Upper lobe of left lung (tissue), 6 donors: Measurements from ENCODE around the gene PARD3B. TPM values are rescaled to one million over a fixed set of nuclear protein-coding genes. Genes with fewer than 3 reads are reported as not detected.

ENCODE experiments used
- ATAC-seq, 2 donors: fragments of 200-7000 bp; cut with Tn5 transposase; one replicate each; pipeline ENCODE4 v1.9.1; 2022; ENCODE audit warnings: mild to moderate bottlenecking in 2 of 2, moderate library complexity in 2 of 2; ENCODE audit not compliant: low FRiP score in 2 of 2
- DNase-seq, 2 donors: peaks; one replicate each; pipeline ENCODE4 v3.0.0-alpha.2; 2019 to 2020
- H3K27ac ChIP-seq, 4 donors: fragments of 200-600 bp; sonication (generic); one replicate each; pipeline ENCODE4 v1.5.1; 2016 to 2019
- H3K27me3 ChIP-seq, 4 donors: fragments of 200-600 bp; sonication (generic); one replicate each; pipeline ENCODE4 v1.5.1; 2017 to 2019
- H3K36me3 ChIP-seq, 4 donors: fragments of 200-600 bp; sonication (generic); one replicate each; pipeline ENCODE4 v1.5.1; 2016 to 2019
- H3K4me1 ChIP-seq, 4 donors: fragments of 200-600 bp; sonication (generic); one replicate each; pipeline ENCODE4 v1.5.1; 2018 to 2019
- H3K4me3 ChIP-seq, 4 donors: fragments of 200-600 bp; sonication (generic); one replicate each; pipeline ENCODE4 v1.5.1; 2017 to 2019; ENCODE audit warnings: mild to moderate bottlenecking in 2 of 4, moderate library complexity in 1 of 4
- H3K9me3 ChIP-seq, 4 donors: fragments of 200-600 bp; sonication (generic); one replicate each; pipeline ENCODE4 v1.5.1; 2018 to 2019
- EP300 ChIP-seq, 4 donors: sonication (generic); formaldehyde crosslinking; IDR thresholded peaks; one replicate each; pipeline ENCODE4 v1.5.1; 2017; ENCODE audit warnings: antibody characterized with exemption in 4 of 4, control low read depth in 2 of 4
- POLR2A ChIP-seq, 4 donors: fragments of 450-650 bp; IDR thresholded peaks; one replicate each; pipeline ENCODE4 v1.5.1; 2016 to 2017; ENCODE audit warnings: antibody characterized with exemption in 4 of 4, mild to moderate bottlenecking in 2 of 4
- POLR2AphosphoS5 ChIP-seq, 2 donors: sonication (generic); formaldehyde crosslinking; IDR thresholded peaks; one replicate each; pipeline ENCODE4 v1.5.1; 2017; ENCODE audit warnings: antibody characterized with exemption in 2 of 2
- WGBS, 2 donors: methylation state at CpG; one replicate each; pipeline ENCODE4 v1.1.5; 2017 to 2018; 5-methylcytosine and 5-hydroxymethylcytosine counted together
- total RNA-seq, 6 donors: library from RNA; depleted of rRNA in 4 of 6; stranded (reverse); fragments of >200 nt in 4 of 6; gene quantifications; one replicate each; pipeline versions ENCODE4 v1.1.0 to v1.2.1, GENCODE V29; 2016 to 2021
- TF ChIP-seq, protein P1 (sequence below), 6 experiments: fragments of 450-650 bp in 4 of 6; fragments of 200-600 bp in 2 of 6; sonication (generic) in 2 of 6; IDR thresholded peaks; one replicate each; pipeline ENCODE4 v1.5.1; 2016 to 2019; ENCODE audit warnings: antibody characterized with exemption in 6 of 6
- donor health status: DM: no; HTN: no; CAD: no; lungs with moderate emphysema.
- donor health status: DM: no; HTN: yes; CAD: no; lungs with severe emphysema.

The PARD3B gene
- total RNA-seq, 6 donors from 2014 or later = 17.8 to 44.9 (median 24.2) TPM

DNA sequence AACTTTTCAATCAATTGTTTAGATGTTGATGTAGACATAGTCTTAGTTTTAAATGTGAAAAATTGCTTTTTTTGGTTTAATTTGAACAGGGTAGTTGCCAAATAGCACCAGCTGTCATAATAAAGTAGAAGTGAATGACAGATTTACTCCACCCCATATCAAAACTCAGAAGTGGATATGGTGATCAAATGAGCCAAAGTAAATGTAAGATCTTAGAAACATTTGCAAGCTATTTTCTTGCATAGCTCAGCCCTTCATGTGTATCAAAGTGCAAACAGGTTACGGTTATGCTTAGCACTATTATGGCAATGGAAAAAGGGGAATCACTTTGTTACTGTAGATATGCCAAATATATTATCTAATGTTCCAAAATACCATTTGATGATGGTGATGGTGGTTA, 596.1 kb downstream of the PARD3B start:
- no peak for TF ChIP-seq POLR2A (IDR thresholded peaks at IDR 0.05)
- no peak for TF ChIP-seq EP300 (IDR thresholded peaks at IDR 0.05)
- TF ChIP-seq, protein P1, sequence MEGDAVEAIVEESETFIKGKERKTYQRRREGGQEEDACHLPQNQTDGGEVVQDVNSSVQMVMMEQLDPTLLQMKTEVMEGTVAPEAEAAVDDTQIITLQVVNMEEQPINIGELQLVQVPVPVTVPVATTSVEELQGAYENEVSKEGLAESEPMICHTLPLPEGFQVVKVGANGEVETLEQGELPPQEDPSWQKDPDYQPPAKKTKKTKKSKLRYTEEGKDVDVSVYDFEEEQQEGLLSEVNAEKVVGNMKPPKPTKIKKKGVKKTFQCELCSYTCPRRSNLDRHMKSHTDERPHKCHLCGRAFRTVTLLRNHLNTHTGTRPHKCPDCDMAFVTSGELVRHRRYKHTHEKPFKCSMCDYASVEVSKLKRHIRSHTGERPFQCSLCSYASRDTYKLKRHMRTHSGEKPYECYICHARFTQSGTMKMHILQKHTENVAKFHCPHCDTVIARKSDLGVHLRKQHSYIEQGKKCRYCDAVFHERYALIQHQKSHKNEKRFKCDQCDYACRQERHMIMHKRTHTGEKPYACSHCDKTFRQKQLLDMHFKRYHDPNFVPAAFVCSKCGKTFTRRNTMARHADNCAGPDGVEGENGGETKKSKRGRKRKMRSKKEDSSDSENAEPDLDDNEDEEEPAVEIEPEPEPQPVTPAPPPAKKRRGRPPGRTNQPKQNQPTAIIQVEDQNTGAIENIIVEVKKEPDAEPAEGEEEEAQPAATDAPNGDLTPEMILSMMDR (IDR thresholded peaks at IDR 0.05) = no peak
- TF ChIP-seq POLR2AphosphoS5 (IDR thresholded peaks at IDR 0.05) = no peak
- Histone ChIP-seq H3K27ac (no peak overlapping the region), H3K4me3 (no peak overlapping the region), H3K36me3 (no peaks in the 10 kb centered on the region), H3K4me1 (no peaks in the 10 kb centered on the region), H3K9me3 (no peaks in the 10 kb centered on the region), H3K27me3 (no peaks in the 10 kb centered on the region)
- DNase-seq (no peak), ATAC-seq (no peak)
- WGBS, 2 donors = 89 to 100% methylated on average over 1 of the region's 1 CpG

- H3K36me3 ChIP-seq = no peaks in the 10 kb centered on the region
- no peaks in the 10 kb centered on the region for H3K27me3 ChIP-seq
- WGBS, 2 donors = 95 to 96% methylated on average over 5 to 6 of the region's 6 CpGs
- no peak for TF ChIP-seq POLR2A (IDR thresholded peaks at IDR 0.05)
- no peak for TF ChIP-seq POLR2AphosphoS5 (IDR thresholded peaks at IDR 0.05)
- TF ChIP-seq, protein P1 (IDR thresholded peaks at IDR 0.05) = no peak
- TF ChIP-seq EP300 (IDR thresholded peaks at IDR 0.05) = no peak
- no peaks in the 10 kb centered on the region for H3K4me1 ChIP-seq
- H3K27ac ChIP-seq = no peak overlapping the region
- DNase-seq (no peak), ATAC-seq (no peak)
- H3K9me3 ChIP-seq = no peaks in the 10 kb centered on the region
- no peak overlapping the region for H3K4me3 ChIP-seq
These were observed 600.6 kb downstream of the PARD3B start for GRCh38 chr2:205145888-205146287.

DNA sequence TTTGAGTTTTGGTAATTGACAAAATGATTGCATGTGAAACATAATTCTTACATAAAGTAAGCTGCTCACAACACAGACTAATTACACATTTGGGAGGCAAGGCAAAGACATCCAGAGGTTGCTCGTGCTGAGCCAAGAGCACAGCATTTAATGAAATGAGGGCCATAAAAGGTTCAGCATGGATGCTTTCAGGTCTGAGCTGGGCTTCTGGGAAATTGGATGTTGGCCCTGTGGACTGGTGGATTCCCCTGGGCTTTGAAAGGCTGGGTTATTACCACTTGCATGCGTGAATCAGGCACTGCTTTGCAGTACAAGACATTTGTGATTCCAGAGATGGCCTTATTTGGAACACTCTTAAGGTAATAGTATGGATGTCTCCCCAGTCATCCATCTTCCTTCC, 603.5 kb downstream of the PARD3B start:
- WGBS, 2 donors = 92 to 96% methylated on average over 2 of the region's 2 CpGs
- ATAC-seq (no peak), DNase-seq (no peak)
- H3K4me1 ChIP-seq = no peaks in the 10 kb centered on the region
- no peaks in the 10 kb centered on the region for H3K27me3 ChIP-seq
- H3K36me3 ChIP-seq = no peaks in the 10 kb centered on the region
- H3K9me3 ChIP-seq = no peaks in the 10 kb centered on the region
- no peak overlapping the region for H3K27ac ChIP-seq
- H3K4me3 ChIP-seq = no peak overlapping the region
- TF ChIP-seq POLR2AphosphoS5 (IDR thresholded peaks at IDR 0.05) = no peak
- TF ChIP-seq POLR2A (IDR thresholded peaks at IDR 0.05) = no peak
- no peak for TF ChIP-seq EP300 (IDR thresholded peaks at IDR 0.05)
- TF ChIP-seq, protein P1 (IDR thresholded peaks at IDR 0.05) = no peak

GRCh38 chr2:205156457-205156856, 611.2 kb downstream of the PARD3B start:
- Histone ChIP-seq H3K4me3 (no peak overlapping the region), H3K36me3 (peaks cover 0 to 6% (median 3%) of the 10 kb centered on the region in 4 donors), H3K9me3 (no peaks in the 10 kb centered on the region), H3K27ac (no peak overlapping the region), H3K4me1 (no peaks in the 10 kb centered on the region), H3K27me3 (no peaks in the 10 kb centered on the region)
- WGBS, 2 donors = 88 to 93% methylated on average over 1 of the region's 1 CpG
- ATAC-seq = no peak
- TF ChIP-seq POLR2A (IDR thresholded peaks at IDR 0.05) = no peak
- no peak for TF ChIP-seq POLR2AphosphoS5 (IDR thresholded peaks at IDR 0.05)
- no peak for TF ChIP-seq EP300 (IDR thresholded peaks at IDR 0.05)
- no peak for DNase-seq

DNA sequence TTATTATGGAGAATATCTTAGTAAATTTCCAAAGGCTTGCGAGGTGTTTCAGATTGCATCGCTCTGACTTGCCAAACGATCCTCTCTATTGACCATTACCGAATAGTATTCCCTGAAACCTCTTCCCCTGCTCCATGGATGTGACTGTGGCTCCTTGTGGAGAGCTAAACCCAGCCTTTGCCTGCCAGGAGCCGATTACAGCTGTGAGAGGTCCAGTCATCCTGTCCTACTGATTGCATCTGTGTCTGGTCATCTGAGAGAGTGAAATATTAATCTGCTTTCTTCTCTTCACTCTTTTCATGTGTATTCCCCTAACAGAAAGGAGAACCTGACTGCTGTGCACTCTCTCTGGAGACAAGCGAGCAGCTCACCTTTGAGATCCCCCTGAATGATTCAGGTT, 613.1 kb downstream of the PARD3B start:
- no peak for TF ChIP-seq POLR2A (IDR thresholded peaks at IDR 0.05)
- TF ChIP-seq POLR2AphosphoS5 (IDR thresholded peaks at IDR 0.05) = no peak
- no peak for TF ChIP-seq EP300 (IDR thresholded peaks at IDR 0.05)
- TF ChIP-seq, protein P1 (IDR thresholded peaks at IDR 0.05) = no peak
- Histone ChIP-seq H3K4me3 (no peak overlapping the region), H3K27me3 (no peaks in the 10 kb centered on the region), H3K4me1 (no peaks in the 10 kb centered on the region), H3K27ac (no peak overlapping the region), H3K9me3 (no peaks in the 10 kb centered on the region), H3K36me3 (peaks cover 0 to 6% (median 3%) of the 10 kb centered on the region in 4 donors)
- WGBS, 2 donors = 90% methylated on average over 6 of the region's 6 CpGs
- DNase-seq (no peak), ATAC-seq (no peak)
